ENCODE results near the gene LEMD3.
A peak's percentile ranks its signal among the peaks of the same experiment; 100 is the strongest.

LEMD3 gene

DNA sequence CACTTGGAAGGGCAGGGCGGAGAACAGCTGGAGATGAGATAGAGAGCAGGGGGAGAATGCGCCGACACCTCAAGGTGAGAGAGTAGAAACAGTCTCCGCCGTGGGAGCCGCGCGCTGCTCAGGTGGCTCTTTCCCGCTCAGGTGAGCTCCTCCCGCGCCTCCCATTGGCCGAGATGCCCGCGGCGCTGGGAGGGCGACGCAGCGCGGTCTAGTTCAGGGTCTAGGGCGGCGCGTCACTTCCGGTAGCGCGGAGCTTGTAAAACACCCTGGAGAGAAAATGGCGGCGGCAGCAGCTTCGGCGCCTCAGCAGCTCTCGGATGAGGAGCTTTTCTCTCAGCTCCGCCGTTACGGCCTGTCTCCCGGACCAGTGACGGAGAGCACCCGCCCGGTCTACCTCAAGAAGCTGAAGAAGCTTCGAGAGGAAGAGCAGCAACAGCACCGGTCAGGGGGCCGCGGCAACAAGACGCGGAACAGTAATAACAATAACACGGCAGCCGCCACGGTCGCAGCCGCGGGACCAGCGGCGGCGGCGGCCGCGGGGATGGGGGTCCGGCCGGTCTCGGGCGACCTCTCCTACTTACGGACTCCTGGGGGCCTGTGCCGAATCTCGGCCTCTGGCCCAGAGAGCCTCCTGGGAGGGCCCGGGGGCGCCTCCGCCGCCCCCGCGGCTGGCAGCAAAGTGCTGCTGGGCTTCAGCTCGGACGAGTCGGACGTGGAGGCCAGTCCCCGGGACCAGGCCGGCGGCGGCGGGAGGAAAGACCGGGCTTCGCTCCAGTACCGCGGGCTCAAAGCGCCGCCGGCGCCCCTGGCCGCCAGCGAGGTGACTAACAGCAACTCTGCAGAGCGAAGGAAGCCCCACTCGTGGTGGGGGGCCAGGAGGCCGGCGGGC, at the start of gene LEMD3:
TSS of gene LEMD3 (plus strand) at position 264 of the 889 bp plus-strand sequence. CDS start at position 278, 14 bp downstream.
- DNase-seq, result peak; percentile 46 to 97 (median 86)

GRCh38 chr12:65121049-65121955, 48.1 kb upstream of the LEMD3 start, which contains the start of gene WIF1:
TSS of gene WIF1 (minus strand) at chr12:65121305. CDS start at chr12:65121191, 114 bp downstream.
- DNase-seq, result peak in 26 of 56 donors; percentile 3 to 71 (median 29)

GRCh38 chr12:65121956-65122469, 47.4 kb upstream of the LEMD3 start:
- no peak for DNase-seq

- DNase-seq, result no peak
Measured at GRCh38 chr12:65122703-65123102, 46.7 kb upstream of the LEMD3 start.

DNA sequence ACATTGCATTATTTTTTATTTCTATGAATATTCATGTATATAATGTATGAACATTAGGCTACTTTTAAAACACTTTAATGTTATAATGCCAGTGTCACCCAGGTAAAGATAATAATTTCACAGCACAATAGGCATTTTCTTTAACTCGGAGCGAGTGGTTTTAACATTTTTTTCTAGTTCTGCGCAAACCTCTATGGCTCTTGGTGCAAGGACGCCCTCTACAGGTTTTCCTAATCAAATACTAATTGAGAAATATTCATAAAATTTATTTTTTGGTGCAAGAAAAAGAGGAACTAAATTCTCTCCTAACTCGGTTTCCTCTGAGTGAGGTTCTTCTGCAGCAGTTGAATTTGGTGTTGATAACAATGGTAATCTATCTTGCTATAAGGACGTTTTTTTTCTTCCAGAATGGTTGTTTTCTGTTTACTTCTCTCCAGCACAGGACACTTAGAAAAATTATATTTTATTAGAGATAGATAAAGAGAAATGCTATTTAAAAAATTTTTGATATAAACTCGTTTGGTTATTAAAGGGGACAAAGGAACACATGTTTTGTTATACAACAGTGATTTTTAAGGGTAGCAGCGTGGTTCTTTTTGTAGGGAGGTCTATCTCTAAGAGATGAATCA, 45.8 kb upstream of the LEMD3 start:
- DNase-seq, result peak in 1 of 56 donors; percentile 7

- DNase-seq, result no peak
Measured at GRCh38 chr12:65125247-65125646, 44.1 kb upstream of the LEMD3 start.

GRCh38 chr12:65125975-65126374, 43.4 kb upstream of the LEMD3 start:
- no peak for DNase-seq

- no peak for DNase-seq
Measured at GRCh38 chr12:65126482-65126881, 42.9 kb upstream of the LEMD3 start.

DNA sequence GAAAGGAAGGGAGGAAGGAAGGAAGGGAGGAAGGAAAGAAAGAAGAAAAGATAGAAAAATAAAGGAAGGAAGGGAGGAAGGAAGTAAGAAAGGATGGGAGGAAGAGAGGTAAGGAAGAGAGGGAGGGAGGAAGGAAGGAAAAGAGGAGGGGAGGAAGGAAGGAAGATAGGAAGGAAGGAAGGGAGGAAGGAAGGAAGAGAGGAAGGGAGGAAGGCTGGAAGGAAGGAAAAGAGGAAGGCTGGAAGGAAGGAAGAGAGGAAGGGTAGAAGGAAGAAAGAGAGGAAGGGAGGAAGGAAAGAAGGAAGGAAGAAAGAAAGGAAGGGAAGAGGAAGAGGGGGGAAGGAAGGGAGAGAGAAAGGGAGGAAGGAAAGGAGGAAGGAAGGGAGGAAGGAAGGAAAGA, 35.5 kb upstream of the LEMD3 start:
- no peak for DNase-seq

- no peak for DNase-seq
Measured at GRCh38 chr12:65139389-65139788, 30.0 kb upstream of the LEMD3 start.

DNA sequence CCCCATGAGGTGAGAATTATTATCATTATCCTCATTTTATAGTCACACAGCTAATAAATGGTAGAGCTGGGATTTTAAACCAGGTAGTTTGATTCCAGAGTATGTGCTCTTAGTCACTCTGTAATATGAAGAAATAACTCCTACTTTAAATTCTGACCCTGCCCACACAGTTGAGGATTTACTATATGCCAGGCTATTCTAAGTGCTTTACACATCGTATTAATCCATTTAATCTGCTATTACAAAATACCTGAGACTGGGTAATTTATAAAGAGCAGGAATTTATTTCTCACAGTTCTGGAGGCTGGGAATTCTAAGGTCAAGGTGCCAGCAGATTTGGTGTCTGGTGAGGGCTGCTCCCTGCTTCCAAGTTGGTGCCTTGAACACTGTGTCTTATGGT, 28.6 kb upstream of the LEMD3 start:
- DNase-seq, result no peak

- DNase-seq, result no peak
Measured at GRCh38 chr12:65147312-65147905, 22.0 kb upstream of the LEMD3 start.

- DNase-seq, result no peak
Measured at GRCh38 chr12:65152012-65152411, 17.4 kb upstream of the LEMD3 start.

DNA sequence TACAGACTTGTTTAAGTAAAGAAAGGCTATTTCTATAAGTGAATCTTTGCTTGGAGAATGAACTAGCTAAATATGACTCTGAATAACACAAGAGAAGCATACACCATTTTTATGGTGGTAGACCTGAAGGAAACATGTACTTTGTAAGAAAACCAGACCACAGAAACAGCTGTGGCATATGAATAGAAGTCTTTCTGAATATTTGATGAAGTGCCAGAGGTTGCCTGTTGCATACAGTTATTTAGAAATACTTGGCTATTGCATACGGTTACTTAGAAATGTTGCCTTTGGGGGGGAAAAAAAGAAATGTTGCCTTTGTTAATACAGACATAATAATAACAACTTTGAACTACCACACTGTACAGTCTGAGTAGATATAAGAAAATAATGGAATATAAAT, 16.8 kb upstream of the LEMD3 start:
- no peak for DNase-seq

GRCh38 chr12:65155784-65156183, 13.6 kb upstream of the LEMD3 start:
- DNase-seq, result no peak

DNA sequence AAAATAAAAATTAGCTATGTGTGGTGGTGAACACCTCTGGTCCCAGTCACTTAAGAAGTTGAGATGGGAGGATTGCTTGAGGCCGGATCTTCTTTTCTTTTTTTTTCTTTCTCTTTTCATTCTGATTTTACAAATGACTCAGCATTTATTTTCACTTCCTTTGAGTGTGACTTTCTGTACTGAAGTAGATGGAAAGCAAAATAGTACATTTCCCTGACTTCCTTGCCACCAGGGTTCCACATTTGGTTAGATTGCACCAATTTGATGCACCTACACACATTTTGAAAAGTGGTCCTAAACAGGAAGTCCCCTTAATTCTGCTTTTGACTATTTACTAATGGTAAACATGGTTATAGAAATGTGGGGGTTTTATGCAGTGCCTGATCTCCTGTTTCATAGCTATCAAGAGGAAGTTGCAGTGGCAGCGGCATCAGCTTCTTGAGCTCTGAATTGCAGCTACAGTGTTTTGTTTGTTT, 13.0 kb upstream of the LEMD3 start:
- peak in 1 of 56 donors; percentile 1 for DNase-seq

GRCh38 chr12:65157091-65157490, 12.3 kb upstream of the LEMD3 start:
- DNase-seq, result no peak

GRCh38 chr12:65162609-65163008, 6.8 kb upstream of the LEMD3 start:
- DNase-seq, result no peak

DNA sequence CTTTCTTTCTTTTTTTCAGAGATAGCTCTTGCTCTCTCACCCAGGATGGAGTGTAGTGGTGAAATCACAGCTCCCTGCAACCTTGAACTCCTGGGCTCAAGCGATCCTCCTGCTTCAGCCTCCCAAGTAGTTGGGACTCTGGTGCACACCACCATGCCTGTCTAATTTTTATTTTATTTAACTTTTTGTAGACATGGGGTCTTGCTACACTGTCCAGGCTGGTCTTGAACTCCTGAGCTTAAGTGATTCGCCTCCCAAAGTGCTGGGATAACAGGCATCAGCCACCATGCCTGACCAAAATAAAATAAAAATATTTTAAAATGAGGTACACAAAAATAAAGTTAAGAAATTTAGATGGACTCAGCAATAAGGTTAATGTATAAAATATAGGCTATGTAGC, 5.1 kb upstream of the LEMD3 start:
- no peak for DNase-seq

DNA sequence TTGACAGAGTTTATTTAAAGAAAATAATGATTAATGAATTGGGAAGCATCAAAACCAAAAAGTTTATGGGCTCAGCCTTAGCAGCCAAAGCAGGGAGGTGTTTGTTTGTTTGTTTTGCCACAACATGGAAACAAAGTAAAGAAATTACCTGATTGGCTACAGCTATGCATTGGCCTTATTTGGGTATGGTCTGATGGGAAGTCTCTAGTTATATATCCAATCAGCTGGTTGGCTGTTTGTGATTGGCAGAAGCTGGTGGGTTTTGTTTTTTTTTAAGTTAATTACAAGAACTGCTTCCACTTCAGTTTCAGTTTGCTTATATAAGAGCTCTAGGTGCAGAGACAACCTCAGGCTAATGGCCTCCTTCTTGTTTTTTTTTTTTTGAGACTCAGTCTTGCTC, 4.6 kb upstream of the LEMD3 start:
- no peak for DNase-seq

All from nucleus accumbens (tissue), 56 donors.